Type B pancreatic cell (in vitro differentiated cells): ENCODE data around the gene RAB15. TPM values are rescaled to one million over a fixed set of nuclear protein-coding genes. Genes with fewer than 3 reads are reported as not detected.
A peak's percentile ranks its signal among the peaks of the same experiment; 100 is the strongest.

ENCODE experiments used
- DNase-seq: peaks from one replicate; pipeline ENCODE4 v3.0.0; 2021; ENCODE audit warnings: mixed read lengths; ENCODE audit not compliant: unreplicated experiment; ENCODE audit errors: extremely low spot score
- H3K27ac Mint-ChIP-seq: 2 replicates; pipeline ENCODE4 v1.8.0; 2021; ENCODE audit warnings: mild to moderate bottlenecking, mixed read lengths
- H3K27me3 Mint-ChIP-seq: 2 replicates; pipeline ENCODE4 v1.8.0; 2021; ENCODE audit warnings: mixed read lengths
- H3K36me3 Mint-ChIP-seq: 2 replicates; pipeline ENCODE4 v1.8.0; 2021; ENCODE audit warnings: mixed read lengths
- H3K4me1 Mint-ChIP-seq: one replicate; pipeline ENCODE4 v1.8.0; 2021; ENCODE audit warnings: mixed read lengths; ENCODE audit not compliant: unreplicated experiment
- H3K4me3 Mint-ChIP-seq: 2 replicates; pipeline ENCODE4 v1.8.0; 2021; ENCODE audit warnings: mild to moderate bottlenecking, mixed read lengths
- H3K9me3 Mint-ChIP-seq: 2 replicates; pipeline ENCODE4 v1.8.0; 2021; ENCODE audit warnings: mixed read lengths
- CTCF ChIP-seq: fragments of 200-600 bp; sonication (generic); conservative IDR thresholded peaks from 2 replicates; pipeline ENCODE4 v1.5.0; 2021; ENCODE audit warnings: antibody characterized with exemption, mild to moderate bottlenecking
- total RNA-seq: library from RNA; stranded (reverse); gene quantifications from 2 replicates; pipeline ENCODE4 v1.2.1, GENCODE V29; 2021; ENCODE audit warnings: low replicate concordance

The RAB15 gene
- total RNA-seq, 1 donor from 2014 or later, result 31.4 TPM

GRCh38 chr14:64946310-64947045 lies 25.7 kb downstream of the RAB15 start:
- peaks cover 27% of the 10 kb centered on the region for H3K36me3 Mint-ChIP-seq
- H3K4me1 Mint-ChIP-seq, result peaks cover 12% of the 10 kb centered on the region
- no peaks in the 10 kb centered on the region for H3K27me3 Mint-ChIP-seq

DNA sequence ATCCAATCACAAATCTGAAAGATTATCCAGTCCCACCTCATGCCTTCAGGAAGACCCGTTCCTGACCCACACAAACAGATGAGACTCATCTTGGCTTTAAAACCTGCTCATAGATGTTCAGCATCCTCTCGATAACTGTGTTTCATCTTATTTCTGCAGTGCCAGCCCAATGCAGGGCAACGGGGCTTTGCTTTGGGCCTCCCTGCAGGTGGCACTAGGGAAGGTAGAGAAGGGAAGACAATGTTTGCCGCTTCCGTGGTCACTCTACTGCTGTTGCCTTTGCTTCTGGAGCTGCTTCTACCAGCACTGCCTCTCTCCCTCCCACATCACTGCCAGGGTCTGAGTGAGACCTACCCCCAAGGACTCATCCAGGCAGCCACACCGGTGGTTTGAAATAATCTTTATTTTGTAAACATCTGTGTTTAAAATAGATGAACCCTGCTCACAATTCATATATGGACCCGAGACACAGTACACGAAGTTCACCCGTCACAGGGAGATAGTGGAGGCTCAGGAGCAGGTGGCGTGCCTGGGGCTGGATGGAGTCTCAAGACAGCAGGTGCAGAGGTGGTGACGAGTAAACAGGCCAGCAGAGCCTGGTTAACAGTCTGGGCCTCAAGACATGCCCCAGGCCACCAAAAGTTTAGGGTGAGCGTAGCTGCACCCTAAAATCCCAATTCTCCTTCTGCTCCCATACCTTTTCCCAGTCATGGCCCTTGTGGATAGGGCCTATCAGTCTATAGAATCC lies 26.5 kb downstream of the RAB15 start:
- Mint-ChIP-seq H3K27ac (peak overlapping the region; percentile 1), H3K4me1 (peaks cover 15% of the 10 kb centered on the region), H3K27me3 (no peaks in the 10 kb centered on the region), H3K9me3 (no peaks in the 10 kb centered on the region), H3K36me3 (peaks cover 23% of the 10 kb centered on the region), H3K4me3 (no peak overlapping the region)
- TF ChIP-seq CTCF, result no peak
- no peak for DNase-seq

More at GRCh38 chr14:64946310-64947045, 25.7 kb downstream of the RAB15 start:
- no peak for TF ChIP-seq CTCF
- Mint-ChIP-seq H3K27ac (peak overlapping the region; percentile 1), H3K9me3 (no peaks in the 10 kb centered on the region), H3K4me3 (no peak overlapping the region)
- DNase-seq, result no peak

GRCh38 chr14:64944861-64945260 lies 27.3 kb downstream of the RAB15 start:
- no peak overlapping the region for H3K4me3 Mint-ChIP-seq
- no peak for TF ChIP-seq CTCF
- H3K27me3 Mint-ChIP-seq, result no peaks in the 10 kb centered on the region
- no peaks in the 10 kb centered on the region for H3K9me3 Mint-ChIP-seq
- no peak overlapping the region for H3K27ac Mint-ChIP-seq
- no peak for DNase-seq
- H3K36me3 Mint-ChIP-seq, result peaks cover 22% of the 10 kb centered on the region
- H3K4me1 Mint-ChIP-seq, result peaks cover 20% of the 10 kb centered on the region

- no peak for TF ChIP-seq CTCF
- peaks cover 25% of the 10 kb centered on the region for H3K36me3 Mint-ChIP-seq
- no peaks in the 10 kb centered on the region for H3K9me3 Mint-ChIP-seq
- peaks cover 27% of the 10 kb centered on the region for H3K4me1 Mint-ChIP-seq
- no peak for DNase-seq
- H3K4me3 Mint-ChIP-seq, result no peak overlapping the region
- no peak overlapping the region for H3K27ac Mint-ChIP-seq
- no peaks in the 10 kb centered on the region for H3K27me3 Mint-ChIP-seq
Observed at GRCh38 chr14:64944041-64944440, 28.1 kb downstream of the RAB15 start.

- no peak for DNase-seq
- no peaks in the 10 kb centered on the region for H3K27me3 Mint-ChIP-seq
- H3K9me3 Mint-ChIP-seq, result no peaks in the 10 kb centered on the region
- no peak overlapping the region for H3K27ac Mint-ChIP-seq
- H3K4me1 Mint-ChIP-seq, result peaks cover 31% of the 10 kb centered on the region
- no peak for TF ChIP-seq CTCF
- H3K36me3 Mint-ChIP-seq, result peaks cover 30% of the 10 kb centered on the region
- H3K4me3 Mint-ChIP-seq, result no peak overlapping the region
Observed at GRCh38 chr14:64943556-64943955, 28.6 kb downstream of the RAB15 start.
